SW 1271 (cell line): ENCODE data around the gene ITGB2.

Experiments used
- DNase-seq, 2 experiments: peaks; one replicate each; lab custom pipeline; 2025; lab: John Stamatoyannopoulos, UW

Gene ITGB2

GRCh38 chr21:44910229-44911067, 10.3 kb downstream of the ITGB2 start:
- no peak for DNase-seq

GRCh38 chr21:44909719-44910118, 11.0 kb downstream of the ITGB2 start:
- no peak for DNase-seq

DNA sequence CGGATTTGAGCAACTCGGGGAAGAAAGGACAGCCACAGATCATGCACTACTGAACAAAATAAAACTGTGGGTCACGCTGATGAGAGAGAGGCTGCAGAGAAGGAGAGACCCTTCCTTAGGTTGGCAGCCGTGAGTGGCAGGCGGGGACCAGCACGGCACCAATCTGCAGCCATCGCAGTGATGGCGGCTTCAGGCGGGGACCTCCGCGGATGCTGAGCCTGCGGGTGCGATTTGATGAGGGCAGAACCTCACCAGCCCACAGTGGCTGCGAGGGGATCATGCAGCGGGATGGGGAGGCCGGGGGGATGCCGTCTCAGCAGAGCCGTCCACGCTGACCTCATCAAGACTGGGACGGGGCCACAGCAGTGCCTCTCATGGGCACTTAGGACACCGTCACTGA, 11.8 kb downstream of the ITGB2 start:
- no peak for DNase-seq

DNA sequence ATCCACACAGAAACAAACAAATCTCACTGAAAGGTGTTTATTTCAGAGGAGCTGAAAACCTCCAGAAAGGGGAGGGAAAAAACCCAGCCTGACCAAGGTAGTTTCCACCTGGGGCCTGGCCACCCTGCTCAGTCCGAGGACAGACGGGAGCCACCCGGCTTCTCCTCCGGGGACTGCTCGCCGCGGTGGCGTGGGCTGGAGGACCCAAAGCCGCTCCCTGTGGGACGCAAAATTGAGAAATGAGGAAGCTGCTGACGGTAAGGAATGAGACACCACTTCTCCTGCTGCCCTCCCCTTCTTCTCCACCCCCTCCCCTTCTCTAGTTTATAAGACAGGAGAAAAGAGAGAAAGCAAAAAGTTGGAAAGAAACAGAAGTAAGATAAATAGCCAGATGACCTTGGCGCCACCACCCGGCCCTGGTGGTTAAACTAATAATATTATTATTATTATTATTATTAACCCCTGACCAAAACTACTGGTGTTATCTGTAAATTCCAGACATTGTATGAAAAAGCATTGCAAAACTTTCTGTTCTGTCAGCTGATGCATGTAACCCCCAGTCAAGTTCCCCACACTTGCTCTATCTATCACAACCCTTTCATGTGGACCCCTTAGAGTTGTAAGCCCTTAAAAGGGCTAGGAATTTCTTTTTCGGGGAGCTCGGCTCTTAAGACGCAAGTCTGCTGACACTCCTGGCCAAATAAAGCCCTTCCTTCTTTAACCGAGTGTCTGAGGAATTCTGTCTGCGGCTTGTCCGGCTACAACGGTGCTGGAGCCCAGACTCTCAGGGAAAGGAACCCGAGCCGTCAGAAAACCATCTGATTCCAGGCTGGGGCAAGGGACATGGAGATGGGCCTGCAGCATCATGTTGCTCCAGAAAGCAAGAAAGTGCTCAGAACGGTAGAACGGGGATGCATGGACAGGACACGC, 12.5 kb downstream of the ITGB2 start:
- no peak for DNase-seq

DNA sequence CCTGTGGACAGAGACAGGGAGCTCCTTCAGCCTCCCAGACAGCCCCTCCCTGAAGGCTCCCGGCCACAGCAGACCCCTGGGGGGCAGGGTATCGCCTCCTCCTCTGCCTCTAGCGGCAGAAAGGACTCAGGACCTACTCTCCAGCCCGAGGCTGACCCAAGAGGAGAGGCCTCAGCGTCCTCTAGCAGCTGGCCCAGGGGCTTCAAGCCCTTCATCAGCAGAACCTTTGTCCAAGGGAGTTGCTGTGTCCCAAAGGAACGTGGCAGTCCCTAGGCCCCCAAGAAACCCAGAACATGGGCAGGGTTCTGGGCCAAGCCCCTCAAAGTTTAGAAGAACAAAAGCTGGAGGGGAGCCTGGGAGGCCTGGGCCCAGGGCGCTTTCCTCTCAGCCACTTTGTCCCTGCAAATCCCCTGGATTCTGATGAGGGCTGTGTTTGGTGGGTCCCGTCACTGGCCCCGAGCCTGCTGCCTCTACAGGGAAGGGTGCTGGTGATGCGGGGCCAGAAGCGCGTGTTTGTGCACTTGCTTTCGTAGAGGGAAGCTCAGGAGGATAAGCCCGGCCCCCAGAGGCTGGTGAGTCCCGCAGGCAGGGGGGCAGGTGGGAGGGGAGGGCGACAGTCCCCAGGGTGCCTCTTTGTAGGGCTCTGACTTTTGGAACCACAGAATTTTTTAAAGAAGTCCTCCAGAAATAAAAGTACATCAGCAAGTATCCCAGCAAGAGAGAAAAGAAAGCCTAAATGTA, 13.3 kb downstream of the ITGB2 start:
- DNase-seq, result no peak

DNA sequence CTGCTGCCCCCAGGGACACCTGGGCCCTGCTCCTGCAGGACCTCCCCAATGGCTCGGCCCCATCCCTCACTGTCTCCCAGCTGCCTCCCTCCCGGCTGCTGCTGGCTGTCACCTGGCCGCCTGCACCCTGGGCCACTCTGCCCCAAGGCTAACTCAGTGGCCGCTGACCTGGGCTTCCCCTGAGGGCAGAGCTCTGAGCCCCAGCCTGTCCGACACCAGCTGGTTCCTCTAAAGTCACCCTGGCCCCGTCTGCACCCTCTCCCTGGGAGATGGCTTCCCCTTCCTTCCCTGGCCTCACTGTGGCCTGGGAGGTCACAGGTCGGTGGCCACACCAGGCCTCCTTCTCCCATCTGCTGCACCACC, 15.0 kb downstream of the ITGB2 start:
- no peak for DNase-seq

GRCh38 chr21:44905016-44905727, 15.5 kb downstream of the ITGB2 start:
- DNase-seq, result no peak

DNA sequence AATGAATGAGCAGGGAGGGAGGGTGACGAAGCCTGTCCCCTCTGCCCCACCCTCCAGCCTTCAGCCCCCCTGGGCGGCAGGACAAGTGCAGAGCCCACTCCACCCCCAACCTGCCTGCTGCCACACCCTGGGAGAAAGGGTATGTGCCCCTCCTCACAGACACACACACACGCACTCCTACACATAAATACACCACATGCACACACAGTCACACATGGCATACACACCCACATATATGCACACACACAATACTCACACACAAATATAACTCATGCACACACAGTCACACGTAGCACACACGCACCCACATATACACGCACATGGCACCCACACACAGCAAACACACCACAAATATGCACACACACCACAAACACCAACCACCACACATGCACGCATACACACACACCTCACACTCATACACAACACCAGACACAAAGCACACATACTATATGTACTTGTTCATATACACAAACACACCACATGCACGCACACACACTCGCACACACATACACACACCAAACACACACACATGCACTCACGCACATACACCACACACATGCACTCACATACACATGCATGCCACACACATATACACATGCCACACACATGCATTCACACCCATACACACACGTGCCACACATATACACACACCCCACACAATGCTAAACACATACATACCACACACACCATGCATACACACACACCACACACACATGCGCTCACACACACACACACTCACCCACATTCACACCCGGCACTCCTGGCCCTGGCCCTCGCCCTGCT, 16.4 kb downstream of the ITGB2 start:
- DNase-seq, result no peak

DNA sequence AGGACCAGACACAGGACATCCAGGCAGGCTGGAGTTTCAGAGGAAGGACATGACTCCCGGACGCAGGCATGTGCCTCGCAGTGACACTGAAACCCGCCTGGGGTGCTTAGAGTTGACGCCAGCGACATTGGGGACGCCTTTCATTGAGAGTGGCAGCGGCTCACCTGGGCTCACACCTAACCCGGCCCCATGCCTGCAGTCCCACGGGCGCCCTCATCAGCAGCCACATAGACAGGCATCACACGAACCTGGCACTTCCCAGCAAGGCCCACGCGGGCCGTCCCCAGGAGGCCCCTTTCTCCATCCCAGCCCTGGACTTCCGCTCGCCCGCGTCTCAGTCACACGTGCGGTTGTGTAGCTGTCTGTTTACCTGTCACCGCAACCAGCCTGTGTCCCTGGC, 17.0 kb downstream of the ITGB2 start:
- DNase-seq, result no peak

DNA sequence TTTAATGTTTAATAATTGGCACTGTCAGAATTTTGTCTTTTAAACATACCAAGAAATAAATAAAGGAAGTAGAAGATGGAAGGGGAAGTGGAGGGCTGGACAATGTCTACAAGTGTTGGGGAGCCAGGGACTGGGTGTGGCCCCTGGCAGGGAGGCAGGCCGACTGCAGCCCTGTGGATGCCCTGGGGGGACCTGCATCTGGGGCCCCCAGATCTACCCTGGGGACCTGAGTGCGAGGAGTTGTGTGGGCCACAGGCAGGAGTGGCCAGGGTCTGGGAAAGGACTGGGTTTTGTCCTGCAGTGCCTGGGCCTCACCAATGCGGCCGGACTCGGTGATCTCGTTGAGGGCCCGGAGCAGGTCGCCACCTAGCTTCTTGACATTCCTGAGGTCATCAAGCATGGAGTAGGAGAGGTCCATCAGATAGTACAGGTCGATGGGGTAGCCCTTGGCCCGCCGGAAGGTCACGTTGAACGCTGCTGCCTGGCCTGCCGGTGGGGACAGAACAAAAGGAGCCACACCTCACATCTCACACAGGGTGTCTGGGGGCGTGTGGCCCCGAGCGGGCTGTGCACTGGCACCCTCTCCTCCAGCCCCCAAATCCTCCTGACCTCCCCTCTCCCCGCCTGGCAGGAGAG, 17.5 kb downstream of the ITGB2 start:
- DNase-seq, result no peak

DNA sequence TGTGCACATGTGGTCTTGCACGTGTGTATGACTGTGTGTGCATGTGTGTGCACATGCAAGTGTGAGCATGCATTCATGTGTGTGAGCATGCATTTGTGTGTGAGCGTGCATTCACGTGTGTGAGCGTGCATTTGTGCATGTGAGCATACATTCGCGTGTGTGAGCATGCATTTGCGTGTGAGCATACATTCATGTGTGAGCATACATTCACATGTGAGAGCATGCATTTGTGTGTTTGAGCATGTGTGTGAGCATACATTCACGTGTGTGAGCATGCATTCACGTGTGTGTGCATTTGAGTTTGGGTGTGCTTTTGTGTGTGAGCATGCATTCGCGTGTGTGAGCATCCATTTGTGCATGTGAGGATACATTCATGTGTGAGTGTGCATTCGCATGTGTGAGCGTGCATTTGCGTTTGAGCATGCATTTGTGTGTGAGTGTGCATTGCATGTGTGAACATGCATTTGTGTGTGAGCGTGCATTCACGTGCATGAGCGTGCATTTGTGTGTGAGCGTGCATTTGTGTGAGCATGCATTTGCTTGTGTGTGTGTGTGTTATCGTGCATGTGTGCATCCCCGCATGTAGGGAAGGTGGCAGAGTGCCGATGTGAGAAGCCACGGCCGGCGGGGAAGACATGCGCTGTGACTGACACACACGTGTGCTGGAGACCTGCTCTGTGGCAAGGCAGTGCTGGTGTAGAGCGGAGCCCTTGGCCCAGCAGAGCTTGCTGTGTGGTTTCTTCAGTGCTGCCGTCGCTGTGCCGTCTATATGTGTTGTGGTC, 18.2 kb downstream of the ITGB2 start:
- DNase-seq, result no peak

DNA sequence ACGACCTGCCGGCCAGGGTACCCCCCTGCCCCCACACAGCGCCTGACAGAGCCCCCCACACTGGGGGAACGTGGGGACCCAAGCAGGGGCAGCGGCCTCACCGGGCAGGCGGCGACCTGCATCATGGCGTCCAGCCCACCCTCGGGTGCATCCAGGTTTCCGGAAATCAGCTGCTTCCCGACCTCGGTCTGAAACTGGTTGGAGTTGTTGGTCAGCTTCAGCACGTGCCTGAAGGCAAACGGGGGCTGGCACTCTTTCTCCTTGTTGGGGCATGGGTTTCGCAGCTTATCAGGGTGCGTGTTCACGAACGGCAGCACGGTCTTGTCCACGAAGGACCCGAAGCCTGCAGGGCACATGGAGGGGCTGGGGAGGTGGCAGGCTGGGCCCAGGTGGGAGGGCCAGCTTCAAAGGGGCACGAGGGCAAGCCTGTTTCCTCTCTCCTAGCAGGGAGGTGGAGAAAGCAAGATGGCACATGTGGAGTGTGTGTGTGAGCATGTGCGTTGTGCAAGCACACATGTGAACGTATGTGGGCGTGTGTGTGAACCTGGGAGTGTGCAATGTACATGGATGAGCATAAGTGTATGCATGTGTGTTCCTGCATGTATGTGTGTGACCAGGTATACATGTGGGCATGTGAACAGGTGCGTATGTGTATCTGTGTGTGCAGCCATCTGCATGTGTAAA, 19.2 kb downstream of the ITGB2 start:
- no peak for DNase-seq

DNA sequence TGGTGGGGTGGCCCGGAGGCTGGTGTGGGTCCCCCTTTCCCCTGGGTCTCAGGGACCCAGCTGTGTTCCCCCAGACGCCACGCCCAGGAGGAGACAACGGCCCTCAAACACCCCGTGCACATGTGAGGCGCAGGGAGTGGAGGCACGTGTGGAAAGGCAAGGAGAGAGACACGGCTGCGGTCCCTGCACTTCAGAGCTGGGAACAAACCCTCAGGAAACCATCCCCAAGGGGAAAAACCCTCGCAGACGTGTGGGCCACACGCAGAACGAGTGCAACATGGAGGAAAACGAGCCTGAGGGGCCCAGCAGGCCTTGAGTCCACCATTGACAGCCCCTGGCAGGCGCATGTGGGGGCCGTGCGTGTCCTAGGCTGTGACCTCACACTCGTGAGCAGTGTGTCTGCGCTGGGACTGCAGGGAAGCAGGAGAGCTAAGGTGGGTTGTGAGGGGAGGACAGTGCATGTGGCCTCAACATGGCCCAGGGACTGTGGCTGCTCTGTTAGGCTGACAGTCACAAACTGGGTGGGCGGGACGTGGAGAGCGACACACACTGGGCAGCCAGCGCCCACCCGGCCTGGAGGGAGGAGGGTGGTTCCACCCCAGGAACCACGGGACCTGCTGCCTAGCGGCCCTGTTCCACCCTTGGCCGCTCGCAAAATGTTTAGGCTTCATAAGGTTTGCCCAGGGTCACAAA, 20.0 kb downstream of the ITGB2 start:
- no peak for DNase-seq

GRCh38 chr21:44899768-44900558, 20.7 kb downstream of the ITGB2 start:
- DNase-seq, result no peak

GRCh38 chr21:44898851-44899767, 21.6 kb downstream of the ITGB2 start:
- no peak for DNase-seq

DNA sequence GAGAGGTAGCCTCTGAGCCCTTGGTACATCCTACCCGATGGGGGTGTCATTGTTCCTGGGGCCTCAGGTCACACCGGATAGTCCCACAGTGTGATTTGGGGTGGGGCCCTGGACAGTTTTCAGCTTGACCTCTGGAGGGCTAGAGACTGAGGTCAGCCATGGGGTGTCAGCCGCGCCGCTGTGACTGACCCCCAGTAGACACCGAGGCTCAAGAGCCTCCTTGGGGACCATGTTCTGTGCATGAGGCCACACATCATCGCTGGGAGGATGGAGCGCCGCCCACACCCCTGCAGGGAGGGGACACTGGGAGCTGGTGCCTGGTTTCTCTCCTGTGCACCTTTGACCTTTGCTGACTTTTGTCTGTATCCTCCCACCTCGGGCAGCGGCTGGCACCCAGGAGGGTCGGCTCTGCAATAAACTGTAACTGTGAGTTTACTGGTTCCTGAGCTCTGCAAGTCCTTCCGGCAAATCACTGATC, 22.6 kb downstream of the ITGB2 start:
- DNase-seq, result no peak
